ENCODE results near the gene SLX4IP. TPM values are rescaled to one million over a fixed set of nuclear protein-coding genes. Genes with fewer than 3 reads are reported as not detected.

The SLX4IP gene
- total and polyA plus RNA-seq, 2 donors (not counting 3 experiments of a cell fraction or from before 2014, with no cell fraction given) = 1.9 to 4.5 TPM

DNA sequence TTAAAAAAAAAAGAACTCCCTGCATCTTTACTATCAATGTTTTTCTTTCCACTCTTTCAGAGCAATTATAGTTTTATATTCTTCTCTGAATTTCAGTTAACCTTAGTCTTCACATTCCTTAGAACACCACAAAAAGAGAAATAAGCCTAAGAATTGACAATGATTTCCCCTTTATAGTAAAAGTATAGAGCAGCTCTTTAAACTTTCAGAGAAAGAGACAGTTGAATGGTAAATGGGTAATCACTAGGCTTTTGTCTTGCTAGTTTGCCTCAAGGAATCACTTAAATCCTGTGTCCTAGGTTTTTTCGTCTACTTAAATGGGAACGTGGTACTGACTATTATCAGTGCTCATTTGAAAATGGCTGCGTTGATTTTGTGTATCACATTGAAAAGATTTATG, 31.8 kb downstream of the SLX4IP start:
- FAIRE-seq (no peak), DNase-seq (ENCODE audit: low read depth, low spot score) (peak; percentile 30)
- no peaks in the 10 kb centered on the region for H3K27me3 ChIP-seq (ENCODE audit: control insufficient read depth in 2 of 2, insufficient read depth in 2 of 2, low read length in 2 of 2)
- no peaks in the 10 kb centered on the region for H4K20me1 ChIP-seq (replicated peaks; ENCODE audit: control insufficient read depth, extremely low read depth, insufficient read depth, low read length)
- dilution Hi-C loops (cut with MboI; ENCODE audit: extremely low pct_ligation_motif_present, low sequenced_read_pairs) (no loop called here), intact Hi-C loops (cut with micrococcal nuclease) (loop anchor here (5.0 to 10.0 kb wide), 4 partner anchors 185 to 988 kb away; no protein-coding TSS in a partner anchor)
- H2AFZ ChIP-seq (ENCODE audit: low read depth, low read length) = no peak overlapping the region
- ChIA-PET CTCF (interaction anchor here (1.0 to 2.8 kb wide), 8 partner anchors 13 to 1077 kb away, joined by 3 to 14 read pairs (median 6); no protein-coding TSS in a partner anchor), POLR2A (no interaction called here)
- H3K9me1 ChIP-seq (replicated peaks; ENCODE audit: control insufficient read depth, extremely low read depth, insufficient read depth, low read length) = no peaks in the 10 kb centered on the region
- BruUV-seq (replicated peaks) = no TSS peak
- no peak overlapping the region for H3K4me2 ChIP-seq (ENCODE audit: insufficient read depth, low read length)
- TF ChIP-seq POLR2A (IDR thresholded peaks at IDR 0.05; ENCODE audit: low read depth, low read length) (no peak), FOS (IDR thresholded peaks at IDR 0.05; ENCODE audit: borderline replicate concordance, insufficient read depth, low read length) (no peak), EZH2 (IDR thresholded peaks at IDR 0.05; ENCODE audit: borderline replicate concordance, low read depth, low read length, severe bottlenecking) (no peak), JUN (IDR thresholded peaks at IDR 0.05; ENCODE audit: borderline replicate concordance, insufficient read depth, insufficient read length, low read depth) (no peak), POLR2AphosphoS5 (IDR thresholded peaks at IDR 0.05; ENCODE audit: insufficient read depth, low read depth, low read length) (no peak), GATA2 (IDR thresholded peaks at IDR 0.05; ENCODE audit: insufficient read depth, insufficient read length, low read depth, low read length) (no peak)
- TF ChIP-seq, protein P1, sequence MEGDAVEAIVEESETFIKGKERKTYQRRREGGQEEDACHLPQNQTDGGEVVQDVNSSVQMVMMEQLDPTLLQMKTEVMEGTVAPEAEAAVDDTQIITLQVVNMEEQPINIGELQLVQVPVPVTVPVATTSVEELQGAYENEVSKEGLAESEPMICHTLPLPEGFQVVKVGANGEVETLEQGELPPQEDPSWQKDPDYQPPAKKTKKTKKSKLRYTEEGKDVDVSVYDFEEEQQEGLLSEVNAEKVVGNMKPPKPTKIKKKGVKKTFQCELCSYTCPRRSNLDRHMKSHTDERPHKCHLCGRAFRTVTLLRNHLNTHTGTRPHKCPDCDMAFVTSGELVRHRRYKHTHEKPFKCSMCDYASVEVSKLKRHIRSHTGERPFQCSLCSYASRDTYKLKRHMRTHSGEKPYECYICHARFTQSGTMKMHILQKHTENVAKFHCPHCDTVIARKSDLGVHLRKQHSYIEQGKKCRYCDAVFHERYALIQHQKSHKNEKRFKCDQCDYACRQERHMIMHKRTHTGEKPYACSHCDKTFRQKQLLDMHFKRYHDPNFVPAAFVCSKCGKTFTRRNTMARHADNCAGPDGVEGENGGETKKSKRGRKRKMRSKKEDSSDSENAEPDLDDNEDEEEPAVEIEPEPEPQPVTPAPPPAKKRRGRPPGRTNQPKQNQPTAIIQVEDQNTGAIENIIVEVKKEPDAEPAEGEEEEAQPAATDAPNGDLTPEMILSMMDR (IDR thresholded peaks at IDR 0.05; ENCODE audit: extremely low read depth in 1 of 2, insufficient read depth in 1 of 2, low read depth in 1 of 2, low read length in 2 of 2) = no peak
- TF ChIP-seq, protein P2, sequence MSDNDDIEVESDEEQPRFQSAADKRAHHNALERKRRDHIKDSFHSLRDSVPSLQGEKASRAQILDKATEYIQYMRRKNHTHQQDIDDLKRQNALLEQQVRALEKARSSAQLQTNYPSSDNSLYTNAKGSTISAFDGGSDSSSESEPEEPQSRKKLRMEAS (IDR thresholded peaks at IDR 0.05; ENCODE audit: insufficient read depth, insufficient read length) = no peak
- no peak overlapping the region for H3K9ac ChIP-seq (replicated peaks; ENCODE audit: extremely low read depth, insufficient read depth, low read length)
- H3K4me3 ChIP-seq (replicated peaks in 1 of 3; ENCODE audit: insufficient read depth in 1 of 3, low read depth in 1 of 3, low read length in 3 of 3) = no peak overlapping the region
- H3K9me3 ChIP-seq (replicated peaks; ENCODE audit: control insufficient read depth, insufficient read depth, low read length) = no peaks in the 10 kb centered on the region
- no peaks in the 10 kb centered on the region for H3K79me2 ChIP-seq (ENCODE audit: control insufficient read depth, insufficient read depth, low read length)
- no peaks in the 10 kb centered on the region for H3K36me3 ChIP-seq (ENCODE audit: control insufficient read depth in 2 of 2, extremely low read depth in 1 of 2, insufficient read depth in 2 of 2, low read length in 2 of 2)
- H3K4me1 ChIP-seq (ENCODE audit: control insufficient read depth, extremely low read depth, insufficient read depth, low read length) = peaks cover 51% of the 10 kb centered on the region
- no peak overlapping the region for H3K27ac ChIP-seq (ENCODE audit: insufficient read depth, low read depth, low read length)
